HCT116 (cell line): ENCODE data around the gene COL7A1. TPM values are rescaled to one million over a fixed set of nuclear protein-coding genes. Genes with fewer than 3 reads are reported as not detected.

ENCODE experiments used
- ATAC-seq: fragments of 200-7000 bp; cut with Tn5 transposase; 2 replicates; pipeline ENCODE4 v1.9.1; 2020; ENCODE audit warnings: mild to moderate bottlenecking, moderate library complexity
- BruUV-seq: library from RNA; stranded (reverse); fragments of 400-500 nt; replicated peaks from 2 replicates; lab custom pipeline; 2021; lab: Mats Ljungman, UMichigan
- CTCF ChIA-PET: fragments of 300-600 bp; sonication (Branson Sonifier 250); formaldehyde crosslinking; loops from one replicate; lab custom pipeline; 2021; ENCODE audit warnings: antibody characterized with exemption; lab: Charles Lee
- POLR2A ChIA-PET: fragments of 300-600, 350-600 bp; sonication (Branson Sonifier 250); formaldehyde crosslinking; loops from one replicate; lab custom pipeline; 2021; ENCODE audit warnings: antibody characterized with exemption; lab: Charles Lee
- RAD21 ChIA-PET, 2 experiments: fragments of 300-600 bp; sonication (Branson Sonifier 250); formaldehyde crosslinking; loops; one replicate each; lab custom pipeline; 2023; ENCODE audit warnings: low total read pairs in 2 of 2; ENCODE audit not compliant: uncharacterized antibody in 2 of 2, unreplicated experiment in 2 of 2, low non-redundant PET in 1 of 2; lab: Charles Lee
- DNase-seq: peaks from one replicate; pipeline ENCODE4 v3.0.0-alpha.2; 2010; ENCODE audit warnings: low read depth, low spot score
- H2AFZ ChIP-seq: fragments of 200-600 bp; shearing (Covaris generic), sonication (generic); 2 replicates; pipeline ENCODE4 v1.6.1; 2017; ENCODE audit warnings: low read depth, mixed run types, mixed read lengths, antibody characterized with exemption, low read length; ENCODE audit not compliant: poor library complexity, severe bottlenecking
- H3K27ac ChIP-seq: 2 replicates; pipeline ENCODE4 v1.5.1; 2012; ENCODE audit warnings: low read depth, low read length
- H3K27me3 ChIP-seq: fragments of 200-600 bp; sonication (generic); 2 replicates; pipeline ENCODE4 v1.6.1; 2016; ENCODE audit warnings: mixed run types, low read length, mixed read lengths; ENCODE audit not compliant: insufficient read depth
- H3K36me3 ChIP-seq, 2 experiments: fragments of 200-500 bp in 1 of 2; fragments of 200-600 bp in 1 of 2; sonication (Bioruptor generic) in 1 of 2; sonication (generic) in 1 of 2; 2 replicates each; pipeline versions ENCODE4 v1.5.1 to v1.6.1; 2014 to 2016; ENCODE audit warnings: low read length in 2 of 2, inconsistent platforms in 1 of 2, mixed read lengths in 1 of 2, mixed run types in 1 of 2; ENCODE audit not compliant: insufficient read depth in 2 of 2, control insufficient read depth in 1 of 2
- H3K4me1 ChIP-seq, 2 experiments: fragments of 200-600 bp in 1 of 2; sonication (generic) in 1 of 2; 2 replicates each; pipeline versions ENCODE4 v1.5.1 to v1.6.1; 2012 to 2017; ENCODE audit warnings: low read length in 2 of 2, inconsistent platforms in 1 of 2, mild to moderate bottlenecking in 1 of 2, mixed read lengths in 1 of 2, mixed run types in 1 of 2, moderate library complexity in 1 of 2; ENCODE audit not compliant: insufficient read depth in 2 of 2, control insufficient read depth in 1 of 2
- H3K4me2 ChIP-seq: fragments of 200-600 bp; sonication (generic); 2 replicates; pipeline ENCODE4 v1.6.1; 2017; ENCODE audit warnings: mixed run types, low read length, mixed read lengths
- H3K4me3 ChIP-seq, 2 experiments: fragments of 200-600 bp in 1 of 2; sonication (generic) in 1 of 2; replicated peaks in 1 of 2; 2 replicates each; pipeline ENCODE4 v1.5.1; 2011 to 2016; ENCODE audit warnings: low read length in 2 of 2, control low read depth in 1 of 2, low read depth in 1 of 2, mild to moderate bottlenecking in 1 of 2, mixed read lengths in 1 of 2, mixed run types in 1 of 2
- H3K79me2 ChIP-seq: fragments of 200-600 bp; sonication (generic); 2 replicates; pipeline ENCODE4 v1.6.1; 2017; ENCODE audit warnings: mild to moderate bottlenecking, mixed run types, low read length, moderate library complexity, mixed read lengths; ENCODE audit not compliant: insufficient read depth
- H3K9ac ChIP-seq: fragments of 200-600 bp; sonication (generic); 2 replicates; pipeline ENCODE4 v1.6.1; 2016; ENCODE audit warnings: low read length, mixed read lengths
- H3K9me2 ChIP-seq: fragments of 200-600 bp; sonication (generic), shearing (Covaris generic); 2 replicates; pipeline ENCODE4 v1.6.1; 2017; ENCODE audit warnings: mixed run types, mild to moderate bottlenecking, moderate library complexity; ENCODE audit not compliant: insufficient read depth
- H3K9me3 ChIP-seq, 2 experiments: fragments of 200-500 bp in 1 of 2; fragments of 200-600 bp in 1 of 2; sonication (Bioruptor generic) in 1 of 2; sonication (generic) in 1 of 2; 2 replicates each; pipeline ENCODE4 v1.6.1; 2014 to 2017; ENCODE audit warnings: low read length in 2 of 2, mixed read lengths in 2 of 2, inconsistent platforms in 1 of 2, low read depth in 1 of 2, mild to moderate bottlenecking in 1 of 2, mixed run types in 1 of 2, moderate library complexity in 1 of 2; ENCODE audit not compliant: control insufficient read depth in 1 of 2, insufficient read depth in 1 of 2
- H4K20me1 ChIP-seq: fragments of 200-600 bp; sonication (generic), shearing (Covaris generic); 2 replicates; pipeline ENCODE4 v1.6.1; 2017; ENCODE audit warnings: mixed run types, mild to moderate bottlenecking, moderate library complexity; ENCODE audit not compliant: insufficient read depth
- CBX3 ChIP-seq: IDR thresholded peaks from 2 replicates; pipeline ENCODE4 v1.6.1; 2012; ENCODE audit warnings: low read depth
- CEBPB ChIP-seq: IDR thresholded peaks from 2 replicates; pipeline ENCODE4 v1.6.1; 2012; ENCODE audit warnings: low read depth
- CTCF ChIP-seq, 3 experiments: fragments of 200-600 bp in 1 of 3; sonication (generic) in 1 of 3; IDR thresholded peaks in 2 of 3; conservative IDR thresholded peaks in 1 of 3; 2 replicates each; pipeline ENCODE4 v1.5.1; 2012 to 2017; ENCODE audit warnings: low read depth in 2 of 3, low read length in 2 of 3, antibody characterized with exemption in 1 of 3, borderline replicate concordance in 1 of 3, control low read depth in 1 of 3, mild to moderate bottlenecking in 1 of 3, mixed read lengths in 1 of 3, mixed run types in 1 of 3, moderate library complexity in 1 of 3; ENCODE audit not compliant: insufficient read depth in 1 of 3
- ELF1 ChIP-seq: IDR thresholded peaks from 2 replicates; pipeline ENCODE4 v1.6.1; 2012; ENCODE audit warnings: low read depth, borderline replicate concordance
- EZH2 ChIP-seq: fragments of 200-600 bp; sonication (generic); IDR thresholded peaks from 2 replicates; pipeline ENCODE4 v1.6.1; 2017; ENCODE audit warnings: antibody characterized with exemption, mixed run types
- JUND ChIP-seq: IDR thresholded peaks from 2 replicates; pipeline ENCODE4 v1.6.1; 2012
- POLR2A ChIP-seq: IDR thresholded peaks from 2 replicates; pipeline ENCODE4 v1.7.0; 2011; ENCODE audit warnings: borderline replicate concordance; ENCODE audit not compliant: insufficient read depth, insufficient read length; ENCODE audit errors: extremely low read depth
- REST ChIP-seq: IDR thresholded peaks from 2 replicates; pipeline ENCODE4 v1.6.1; 2012; ENCODE audit warnings: low read depth
- SP1 ChIP-seq: IDR thresholded peaks from 2 replicates; pipeline ENCODE4 v1.6.1; 2012; ENCODE audit warnings: low read depth
- TCF7L2 ChIP-seq: IDR thresholded peaks from 2 replicates; pipeline ENCODE4 v1.7.0; 2011; ENCODE audit warnings: borderline replicate concordance, inconsistent platforms; ENCODE audit not compliant: insufficient read depth, insufficient read length; ENCODE audit errors: extremely low read depth
- ZFX ChIP-seq: fragments of 450-650 bp; IDR thresholded peaks from 2 replicates; pipeline ENCODE4 v1.6.1; 2017
- intact Hi-C: fragments of 100-400 bp; cut with micrococcal nuclease; formaldehyde crosslinking; loops from 2 replicates; pipeline ENCODE4 v1.10.0; 2022
- total RNA-seq: library from RNA; stranded (reverse); gene quantifications from one replicate; pipeline ENCODE4 v1.2.1, GENCODE V29; 2021; ENCODE audit not compliant: unreplicated experiment
- TF ChIP-seq, protein P1 (sequence below): IDR thresholded peaks from 2 replicates; pipeline ENCODE4 v1.6.1; 2012
- TF ChIP-seq, protein P2 (sequence below): IDR thresholded peaks from 2 replicates; pipeline ENCODE4 v1.6.1; 2012

COL7A1 gene
- total RNA-seq, 1 experiment from 2014 or later, result 11.4 TPM

DNA sequence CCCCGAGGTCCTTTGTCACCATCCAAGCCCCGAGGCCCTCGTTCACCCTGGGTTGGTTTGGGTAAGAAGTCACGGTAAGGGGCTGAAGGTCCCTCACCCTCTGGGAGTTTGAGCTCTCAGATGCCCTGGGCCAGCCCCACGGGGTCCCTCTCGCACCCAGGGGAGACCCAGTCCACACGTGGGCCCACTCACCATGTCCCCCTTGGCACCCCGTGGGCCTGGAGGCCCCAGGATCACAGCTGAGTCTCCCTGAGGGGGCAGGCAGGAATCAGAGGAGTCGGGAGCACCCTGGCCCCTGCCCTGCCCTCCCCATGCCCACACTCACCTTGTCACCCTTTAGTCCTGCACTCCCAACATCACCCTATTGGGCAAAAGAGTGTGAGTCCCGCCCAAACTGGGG lies 25.7 kb downstream of the COL7A1 start:
- POLR2A ChIA-PET, result no interaction called here
- TF ChIP-seq, protein P1, sequence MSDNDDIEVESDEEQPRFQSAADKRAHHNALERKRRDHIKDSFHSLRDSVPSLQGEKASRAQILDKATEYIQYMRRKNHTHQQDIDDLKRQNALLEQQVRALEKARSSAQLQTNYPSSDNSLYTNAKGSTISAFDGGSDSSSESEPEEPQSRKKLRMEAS, result no peak
- TF ChIP-seq REST (no peak), JUND (no peak), ZFX (no peak), POLR2A (no peak), CEBPB (no peak), TCF7L2 (no peak), ELF1 (no peak), CTCF (IDR thresholded peaks at IDR 0.05 in 2 of 3, conservative IDR thresholded peaks at IDR 0.05 in 1 of 3; ENCODE audit: borderline replicate concordance in 1 of 3, insufficient read depth in 1 of 3, low read depth in 2 of 3, low read length in 2 of 3) (no peak), SP1 (no peak), CBX3 (no peak), EZH2 (no peak)
- TF ChIP-seq, protein P2, sequence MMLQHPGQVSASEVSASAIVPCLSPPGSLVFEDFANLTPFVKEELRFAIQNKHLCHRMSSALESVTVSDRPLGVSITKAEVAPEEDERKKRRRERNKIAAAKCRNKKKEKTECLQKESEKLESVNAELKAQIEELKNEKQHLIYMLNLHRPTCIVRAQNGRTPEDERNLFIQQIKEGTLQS, result no peak
- BruUV-seq, result no TSS peak
- Histone ChIP-seq H3K27ac (no peak overlapping the region), H3K4me1 (peaks cover 19 to 28% of the 10 kb centered on the region in 2 experiments), H3K36me3 (no peaks in the 10 kb centered on the region), H3K4me3 (no peak overlapping the region), H3K27me3 (no peaks in the 10 kb centered on the region), H2AFZ (no peak overlapping the region), H3K79me2 (no peaks in the 10 kb centered on the region), H4K20me1 (no peaks in the 10 kb centered on the region), H3K9ac (no peak overlapping the region), H3K9me3 (no peaks in the 10 kb centered on the region), H3K4me2 (no peak overlapping the region), H3K9me2 (no peaks in the 10 kb centered on the region)
- intact Hi-C loops, result no loop called here
- ATAC-seq, result no peak
- RAD21 ChIA-PET, result no interaction called here
- DNase-seq, result no peak
- CTCF ChIA-PET, result no interaction called here
